ENCODE data around the gene L3MBTL4. TPM values are rescaled to one million over a fixed set of nuclear protein-coding genes. Genes with fewer than 3 reads are reported as not detected.
"Not testable (repeated sequence)": the region's sequence is repeated elsewhere in the genome, so short reads cannot be mapped to it uniquely, and the experiment has no call there.

L3MBTL4 gene
- total RNA-seq, 1 donor from 2014 or later: 0.89 TPM

DNA sequence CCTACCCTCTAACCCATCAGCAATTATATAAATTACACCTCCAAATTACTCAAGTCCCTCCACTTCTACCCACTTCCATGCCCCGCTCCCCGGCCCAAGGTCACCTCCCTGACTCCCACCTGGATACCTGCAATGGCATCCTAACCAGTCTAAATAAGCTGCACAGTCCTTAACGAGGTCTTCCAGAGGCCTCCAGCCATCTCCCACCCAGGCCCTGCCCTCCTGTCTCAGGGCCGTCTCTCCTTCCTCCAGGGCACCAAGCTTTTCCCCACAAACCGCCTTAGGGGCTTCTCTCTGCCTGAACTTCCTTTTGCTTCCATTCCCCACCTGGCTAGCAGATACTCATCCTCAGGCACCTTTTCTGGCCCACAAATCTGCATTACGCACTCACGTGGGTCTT is 4.8 kb downstream of the L3MBTL4 start:
- DNase-seq: no peak
- intact Hi-C loops (cut with micrococcal nuclease): no loop called here

GRCh38 chr18:6408543-6408942 is 6.2 kb downstream of the L3MBTL4 start:
- intact Hi-C loops (cut with micrococcal nuclease); ATAC-seq; DNase-seq: not testable (repeated sequence)

More for the DNA sequence above, 4.8 kb downstream of the L3MBTL4 start:
- ATAC-seq: no peak

DNA sequence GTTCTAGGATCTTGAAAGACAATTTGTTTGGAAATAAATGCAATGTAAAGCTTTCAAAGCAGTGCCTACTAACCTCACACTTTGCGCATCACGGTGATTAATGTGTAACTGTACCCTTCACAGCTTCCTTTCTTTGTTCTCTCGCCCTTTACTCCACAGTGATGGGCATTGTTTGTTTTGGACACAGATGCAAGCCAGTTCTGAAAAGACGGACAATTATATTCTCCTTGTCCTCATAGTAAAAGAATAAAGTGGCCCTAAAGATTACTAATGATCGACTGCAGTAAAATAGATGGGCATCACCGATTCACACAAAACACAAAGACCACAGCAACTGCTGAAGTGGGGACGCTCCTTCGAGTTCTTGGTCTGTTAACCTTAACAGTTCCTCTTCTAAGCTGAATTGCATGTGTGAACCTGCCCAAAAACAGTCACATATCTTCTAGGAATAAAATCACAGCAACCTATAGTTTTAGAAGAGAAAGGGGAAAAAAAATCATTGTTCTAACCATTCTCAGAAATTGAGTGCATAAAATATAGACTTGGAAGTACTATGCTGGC is 7.7 kb downstream of the L3MBTL4 start:
- DNase-seq (no peak), ATAC-seq (no peak)
- intact Hi-C loops (cut with micrococcal nuclease): no loop called here

GRCh38 chr18:6406075-6406909 is 8.4 kb downstream of the L3MBTL4 start:
- no peak for DNase-seq
- ATAC-seq: peak; percentile 24
- intact Hi-C loops (cut with micrococcal nuclease): no loop called here

DNA sequence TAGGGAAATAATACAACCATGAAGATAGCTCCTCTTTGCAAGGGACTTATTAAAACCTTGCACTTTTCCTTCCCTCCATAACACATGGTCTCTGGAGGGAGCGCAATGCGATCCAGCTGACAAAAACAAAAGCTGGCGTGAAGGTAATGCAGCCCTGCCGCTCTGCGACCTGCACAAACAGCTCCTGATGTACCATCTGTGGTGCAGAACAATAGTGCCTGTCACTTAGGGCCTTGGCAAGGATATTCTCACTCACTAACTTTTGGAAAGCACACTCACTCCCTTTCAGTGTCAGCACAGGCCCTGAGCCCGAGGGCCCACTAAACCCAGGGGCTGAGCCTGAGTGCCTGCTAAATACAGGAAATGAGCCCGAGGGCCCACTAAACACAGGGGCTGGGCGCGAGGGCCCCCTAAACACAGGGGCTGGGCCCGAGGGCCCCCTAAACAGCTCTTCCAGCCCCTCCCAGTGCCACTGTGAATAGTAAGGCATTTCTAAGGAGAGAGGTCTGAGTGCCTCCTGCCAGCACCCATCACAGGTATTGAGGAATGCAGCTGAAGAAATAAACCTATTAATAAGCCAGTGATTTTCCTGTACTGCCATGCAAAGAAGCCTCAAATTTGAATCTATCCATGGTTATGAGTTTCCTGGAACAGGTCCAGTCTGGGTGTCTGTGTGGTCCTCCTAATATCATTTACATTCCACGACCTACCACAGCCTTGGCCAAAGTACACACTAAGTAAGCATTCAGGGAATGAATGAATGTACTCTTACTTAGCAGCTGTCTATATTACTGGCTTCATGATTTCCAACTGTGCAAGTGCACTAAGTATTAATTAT is 9.3 kb downstream of the L3MBTL4 start:
- DNase-seq (no peak), ATAC-seq (peak; percentile 38)
- intact Hi-C loops (cut with micrococcal nuclease): no loop called here

DNA sequence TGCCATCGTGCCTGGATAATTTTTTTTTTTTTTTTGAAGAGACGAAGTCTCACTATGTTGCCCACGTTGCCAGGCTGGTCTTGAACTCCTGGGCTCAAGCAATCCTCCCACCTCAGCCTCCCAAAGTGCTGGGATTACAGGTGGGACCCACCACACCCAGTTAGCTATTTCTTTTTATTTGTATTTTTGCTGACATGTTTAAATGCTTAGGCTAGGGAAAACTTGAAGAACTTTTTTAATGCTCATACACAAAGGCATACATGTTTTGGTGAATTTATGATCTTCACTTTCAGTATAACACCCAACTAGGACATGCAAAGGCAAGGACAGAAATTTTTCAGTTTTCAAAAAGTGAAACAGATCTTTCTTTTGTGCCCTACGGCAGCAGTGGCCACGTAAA is 9.9 kb downstream of the L3MBTL4 start:
- no peak for ATAC-seq
- no peak for DNase-seq
- intact Hi-C loops (cut with micrococcal nuclease): no loop called here

GRCh38 chr18:6401687-6402086 is 13.0 kb downstream of the L3MBTL4 start:
- ATAC-seq (peak; percentile 53), DNase-seq (peak; percentile 34)
- intact Hi-C loops (cut with micrococcal nuclease): no loop called here

DNA sequence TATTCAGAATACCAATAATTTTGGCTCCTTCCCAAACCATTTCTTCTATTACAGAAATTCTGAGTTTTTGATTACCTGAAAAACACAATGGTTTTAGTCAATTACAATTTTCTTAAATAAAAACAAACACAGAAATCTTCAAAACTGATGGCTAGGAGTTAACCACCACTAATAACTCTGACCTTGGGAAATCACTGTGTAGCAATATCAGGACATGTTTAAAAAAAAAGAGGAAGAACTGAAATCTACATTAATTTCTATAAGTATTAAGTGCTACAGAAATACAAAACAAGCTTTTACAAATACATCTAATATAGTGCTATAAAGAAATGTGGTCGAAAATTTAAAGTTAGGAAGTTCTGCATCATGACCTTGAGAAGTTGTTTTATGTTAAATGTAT is 14.9 kb downstream of the L3MBTL4 start:
- no peak for DNase-seq
- no peak for ATAC-seq
- intact Hi-C loops (cut with micrococcal nuclease): no loop called here

- no peak for DNase-seq
- no peak for ATAC-seq
- intact Hi-C loops (cut with micrococcal nuclease): no loop called here
These were observed 16.7 kb downstream of the L3MBTL4 start for GRCh38 chr18:6397931-6398566.

DNA sequence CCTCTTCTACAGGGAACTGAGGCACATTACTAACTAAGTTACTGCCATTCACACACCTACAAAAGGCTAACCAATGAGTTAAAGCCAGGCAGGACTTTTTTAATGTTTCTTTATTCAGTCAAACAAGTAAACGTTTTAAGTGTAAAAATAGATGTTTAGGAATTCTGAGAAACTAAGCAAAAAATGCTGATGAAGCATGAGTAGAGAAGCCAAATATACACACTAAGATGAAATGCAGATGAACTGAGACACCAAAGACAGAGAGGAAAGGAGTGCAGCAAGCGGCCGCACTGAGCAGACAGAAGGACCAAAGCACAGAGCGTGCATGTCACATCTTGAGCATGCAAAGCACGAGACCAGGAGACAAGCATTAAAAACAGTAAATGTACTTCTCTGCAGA is 17.9 kb downstream of the L3MBTL4 start:
- intact Hi-C loops (cut with micrococcal nuclease): no loop called here
- no peak for DNase-seq

GRCh38 chr18:6396276-6396675 is 18.4 kb downstream of the L3MBTL4 start:
- intact Hi-C loops (cut with micrococcal nuclease): no loop called here
- DNase-seq: no peak
- no peak for ATAC-seq

More for the DNA sequence above, 17.9 kb downstream of the L3MBTL4 start:
- ATAC-seq: no peak

DNA sequence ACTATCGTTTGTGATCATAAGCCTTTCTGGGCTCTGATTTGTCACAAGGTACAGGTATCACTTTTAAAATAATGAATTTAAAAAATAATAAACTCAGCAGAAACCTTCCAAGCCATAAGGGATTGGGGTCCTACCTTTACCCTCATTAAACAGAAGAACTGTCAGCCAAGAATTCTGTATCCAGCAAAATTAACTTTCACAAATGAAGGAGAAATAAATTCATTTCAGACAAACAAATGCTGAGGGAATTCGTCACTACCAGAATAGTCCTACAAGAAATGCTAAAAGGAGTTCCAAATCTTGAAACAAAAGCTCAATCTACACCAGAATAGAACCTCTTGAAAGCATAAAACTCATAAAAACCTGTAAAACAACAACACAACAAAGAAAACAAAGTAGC is 25.7 kb downstream of the L3MBTL4 start:
- intact Hi-C loops (cut with micrococcal nuclease): no loop called here
- DNase-seq: no peak
- no peak for ATAC-seq

GRCh38 chr18:6382963-6383362 is 31.7 kb downstream of the L3MBTL4 start:
- DNase-seq: no peak
- intact Hi-C loops (cut with micrococcal nuclease): no loop called here

DNA sequence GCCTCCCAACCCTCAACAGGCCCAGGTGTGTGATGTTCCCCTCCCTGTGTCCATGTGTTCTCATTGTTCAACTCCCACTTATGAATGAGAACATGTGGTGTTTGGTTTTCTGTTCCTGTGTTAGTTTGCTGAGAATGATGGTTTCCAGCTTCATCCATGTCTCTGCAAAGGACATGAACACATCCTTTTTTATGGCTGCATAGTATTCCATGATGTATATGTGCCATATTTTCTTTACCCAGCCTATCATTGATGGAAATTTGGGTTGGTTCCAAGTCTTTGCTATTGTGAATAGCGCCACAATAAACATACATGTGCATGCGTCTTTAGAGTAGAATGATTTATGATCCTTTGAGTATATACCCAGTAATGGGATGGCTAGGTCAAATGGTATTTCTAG is 37.2 kb downstream of the L3MBTL4 start:
- DNase-seq; ATAC-seq; intact Hi-C loops (cut with micrococcal nuclease): not testable (repeated sequence)

More at GRCh38 chr18:6382963-6383362, 31.7 kb downstream of the L3MBTL4 start:
- ATAC-seq: no peak

DNA sequence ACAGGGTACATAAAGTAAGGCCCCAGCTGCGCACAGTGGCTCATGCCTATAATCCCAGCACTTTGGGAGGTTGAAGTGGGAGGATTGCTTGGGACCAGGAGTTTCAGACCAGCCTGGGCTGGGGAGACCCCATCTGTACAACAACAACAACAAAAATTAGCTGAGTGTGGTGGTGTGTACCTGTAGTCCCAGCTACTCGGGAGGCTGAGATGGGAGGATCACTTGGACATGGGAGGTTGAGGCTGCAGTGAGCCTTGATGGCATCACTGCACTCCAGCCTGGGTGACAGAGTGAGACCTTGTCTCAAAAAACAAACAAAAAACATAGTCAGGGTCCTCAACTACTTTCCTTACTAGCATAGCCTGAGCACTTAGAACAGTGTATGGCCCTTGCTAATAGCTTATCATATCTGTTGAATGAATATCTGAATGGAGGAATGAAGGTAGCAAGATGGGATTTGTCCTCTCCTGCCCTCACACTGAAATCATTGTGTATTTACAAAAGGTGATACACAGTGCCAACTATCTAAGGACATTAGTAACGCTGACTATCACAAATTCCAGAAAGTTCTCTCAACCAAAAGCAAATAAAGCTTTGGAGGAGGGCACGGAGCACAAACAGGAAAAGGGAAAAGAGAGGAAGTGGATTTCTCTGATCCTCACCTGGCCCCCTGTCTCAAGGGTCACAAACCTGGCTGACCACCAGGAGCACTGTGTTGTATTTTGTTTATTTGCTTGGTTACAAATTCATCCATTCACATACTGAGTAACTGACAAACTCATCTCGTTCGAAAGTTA is 38.1 kb downstream of the L3MBTL4 start:
- DNase-seq: no peak
- ATAC-seq: no peak
- intact Hi-C loops (cut with micrococcal nuclease): no loop called here

- ATAC-seq: no peak
- intact Hi-C loops (cut with micrococcal nuclease): no loop called here
- no peak for DNase-seq
These were observed 39.7 kb downstream of the L3MBTL4 start for GRCh38 chr18:6374935-6375529.

DNA sequence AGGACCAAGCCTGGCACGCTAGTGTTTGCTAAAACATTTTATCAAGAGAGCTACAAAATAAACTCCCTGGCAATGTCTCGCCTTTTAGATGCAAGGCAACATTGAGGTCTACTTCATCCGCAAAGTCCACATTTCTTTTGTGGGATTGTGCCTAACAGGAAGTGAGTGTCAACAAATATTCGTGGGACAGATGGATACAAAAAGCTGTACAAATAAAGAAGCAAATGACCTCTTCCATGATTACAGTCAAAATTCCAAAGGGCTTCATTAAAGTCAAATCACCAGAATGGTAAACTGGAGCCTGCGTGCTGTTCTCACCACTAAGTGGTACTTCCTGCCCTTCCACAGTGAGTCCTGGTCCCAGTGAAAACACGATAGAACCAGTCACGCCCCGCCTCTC is 40.4 kb downstream of the L3MBTL4 start:
- intact Hi-C loops (cut with micrococcal nuclease): no loop called here
- ATAC-seq (no peak), DNase-seq (no peak)

GRCh38 chr18:6373187-6373586 is 41.5 kb downstream of the L3MBTL4 start:
- intact Hi-C loops (cut with micrococcal nuclease): no loop called here
- DNase-seq (no peak), ATAC-seq (no peak)

All from left ventricle myocardium superior (tissue), 1 donor.